ENCODE data around the gene ADH5. TPM values are rescaled to one million over a fixed set of nuclear protein-coding genes. Genes with fewer than 3 reads are reported as not detected.
"Not testable (repeated sequence)": the region's sequence is repeated elsewhere in the genome, so short reads cannot be mapped to it uniquely, and the experiment has no call there.

Gene ADH5
- total and polyA plus RNA-seq, 4 experiments from 2014 or later: 75.6 to 171 (median 111) TPM

- Mint-ChIP-seq H3K4me1 (peaks cover 5 to 9% (median 5%) of the 10 kb centered on the region in 4 donors), H3K4me3 (no peak overlapping the region), H3K27me3 (no peaks in the 10 kb centered on the region), H3K36me3 (peaks cover 52 to 83% of the 10 kb centered on the region in 2 donors), H3K27ac (peak overlapping the region in 4 of 7 donors; percentile 27 to 37 (median 36)), H3K9me3 (no peaks in the 10 kb centered on the region)
- no peaks in the 10 kb centered on the region for H3K4me1 ChIP-seq (ENCODE audit: insufficient read depth, low read length)
- H3K4me3 ChIP-seq (ENCODE audit: low read length in 2 of 2): no peak overlapping the region
- H3K27me3 ChIP-seq (ENCODE audit: insufficient read depth, low read length): no peaks in the 10 kb centered on the region
- ChIA-PET CTCF (ENCODE audit: partially characterized antibody) (interaction anchor here (1.3 kb wide), 1 partner anchor 81 kb away, joined by 3 read pairs; the partner anchor contains the start of gene METAP1), POLR2A (ENCODE audit: partially characterized antibody) (no interaction called here)
- no peaks in the 10 kb centered on the region for H3K9me3 ChIP-seq (ENCODE audit: control insufficient read depth in 1 of 2, low read length in 2 of 2)
- no peak overlapping the region for H3K27ac ChIP-seq (ENCODE audit: low read depth, low read length)
- DNase-seq: no peak
- peaks cover 58% of the 10 kb centered on the region for H3K36me3 ChIP-seq (ENCODE audit: insufficient read depth, low read length)
- intact Hi-C loops (cut with micrococcal nuclease): no loop called here
These were observed 12.2 kb downstream of the ADH5 start for GRCh38 chr4:99076292-99076976.

DNA sequence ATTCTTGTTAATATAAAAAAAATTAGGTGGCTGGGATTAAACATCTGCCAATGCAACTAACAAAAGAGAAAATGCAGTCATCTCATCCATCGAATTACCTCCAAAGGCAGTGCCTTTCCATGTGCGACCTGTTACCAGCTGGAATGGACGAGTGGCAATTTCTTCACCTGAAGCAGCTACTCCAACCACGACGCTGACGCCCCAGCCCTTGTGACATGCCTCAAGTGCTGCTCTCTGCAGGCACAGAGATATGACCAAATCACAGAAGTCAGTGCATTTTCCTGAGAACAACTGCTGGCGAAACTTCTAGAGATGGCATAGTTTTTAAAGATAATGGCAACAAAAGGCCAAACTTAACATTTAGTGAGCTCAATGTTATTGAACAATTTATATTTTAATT is 13.8 kb downstream of the ADH5 start:
- POLR2A ChIA-PET (ENCODE audit: partially characterized antibody): interaction anchor here (1.0 to 2.6 kb wide), 2 partner anchors 11 to 14 kb away, joined by 3 to 8 read pairs; partner anchors contain the start of gene ADH5

DNA sequence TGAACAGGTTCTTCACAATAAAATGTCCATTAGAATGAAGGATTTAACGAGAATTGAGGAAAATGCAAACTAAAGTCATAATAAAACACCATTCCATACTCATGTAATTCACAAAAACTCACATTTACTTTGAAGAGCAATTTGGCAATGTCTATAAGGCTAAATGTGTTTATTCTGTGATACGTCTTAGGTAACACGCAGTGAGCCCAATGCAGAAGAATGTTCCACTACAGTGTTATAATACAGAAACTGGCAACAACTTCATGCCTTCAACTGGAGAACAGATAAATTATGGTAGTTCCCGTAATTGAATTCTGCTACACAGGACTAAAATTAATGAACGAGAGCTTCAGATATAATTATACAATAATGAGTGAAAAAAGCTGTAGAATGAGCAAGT is 17.4 kb downstream of the ADH5 start:
- Mint-ChIP-seq H3K36me3 (peaks cover 43 to 65% of the 10 kb centered on the region in 2 donors), H3K27me3 (no peaks in the 10 kb centered on the region), H3K27ac (peak overlapping the region in 2 of 7 donors; percentile 8 to 52), H3K9me3 (no peaks in the 10 kb centered on the region), H3K4me3 (no peak overlapping the region), H3K4me1 (no peaks in the 10 kb centered on the region)
- Histone ChIP-seq H3K27ac (ENCODE audit: low read depth, low read length) (no peak overlapping the region), H3K36me3 (ENCODE audit: insufficient read depth, low read length) (peaks cover 33% of the 10 kb centered on the region), H3K9me3 (ENCODE audit: control insufficient read depth in 1 of 2, low read length in 2 of 2) (no peaks in the 10 kb centered on the region), H3K4me1 (ENCODE audit: insufficient read depth, low read length) (no peaks in the 10 kb centered on the region), H3K4me3 (ENCODE audit: low read length in 2 of 2) (no peak overlapping the region), H3K27me3 (ENCODE audit: insufficient read depth, low read length) (no peaks in the 10 kb centered on the region)
- intact Hi-C loops (cut with micrococcal nuclease): no loop called here
- ChIA-PET POLR2A (ENCODE audit: partially characterized antibody) (no interaction called here), CTCF (ENCODE audit: partially characterized antibody) (no interaction called here)
- no peak for DNase-seq

More for the DNA sequence above, 13.8 kb downstream of the ADH5 start:
- Mint-ChIP-seq H3K27me3 (no peaks in the 10 kb centered on the region), H3K9me3 (no peaks in the 10 kb centered on the region), H3K27ac (peak overlapping the region in 2 of 7 donors; percentile 23 to 29), H3K36me3 (peaks cover 47 to 80% of the 10 kb centered on the region in 2 donors), H3K4me1 (peaks cover under 1 to 5% (median 3%) of the 10 kb centered on the region in 4 donors), H3K4me3 (no peak overlapping the region)
- DNase-seq: no peak
- peaks cover 54% of the 10 kb centered on the region for H3K36me3 ChIP-seq (ENCODE audit: insufficient read depth, low read length)
- intact Hi-C loops (cut with micrococcal nuclease): no loop called here
- no peak overlapping the region for H3K4me3 ChIP-seq (ENCODE audit: low read length in 2 of 2)
- no peak overlapping the region for H3K27ac ChIP-seq (ENCODE audit: low read depth, low read length)
- H3K27me3 ChIP-seq (ENCODE audit: insufficient read depth, low read length): no peaks in the 10 kb centered on the region
- H3K4me1 ChIP-seq (ENCODE audit: insufficient read depth, low read length): no peaks in the 10 kb centered on the region
- H3K9me3 ChIP-seq (ENCODE audit: control insufficient read depth in 1 of 2, low read length in 2 of 2): no peaks in the 10 kb centered on the region
- CTCF ChIA-PET (ENCODE audit: partially characterized antibody): interaction anchor here (1.1 to 2.7 kb wide), 2 partner anchors 79 to 330 kb away, joined by 3 to 8 read pairs; partner anchors contain the start of gene METAP1

GRCh38 chr4:99067617-99068016 is 21.0 kb downstream of the ADH5 start:
- H3K4me3 ChIP-seq (ENCODE audit: low read length in 2 of 2): no peak overlapping the region
- H3K36me3 ChIP-seq (ENCODE audit: insufficient read depth, low read length): peaks cover 15% of the 10 kb centered on the region
- POLR2A ChIA-PET (ENCODE audit: partially characterized antibody): interaction anchor here (1.8 kb wide), 1 partner anchor 72 kb away, joined by 5 read pairs; the partner anchor contains the start of gene METAP1
- intact Hi-C loops (cut with micrococcal nuclease): no loop called here
- DNase-seq: no peak
- H3K4me3 Mint-ChIP-seq: no peak overlapping the region
- no peaks in the 10 kb centered on the region for H3K4me1 Mint-ChIP-seq
- no peaks in the 10 kb centered on the region for H3K27me3 Mint-ChIP-seq
- H3K27ac Mint-ChIP-seq: no peak overlapping the region
- H3K36me3 Mint-ChIP-seq: peaks cover 34 to 54% of the 10 kb centered on the region in 2 donors
- no peaks in the 10 kb centered on the region for H3K4me1 ChIP-seq (ENCODE audit: insufficient read depth, low read length)
- H3K27me3 ChIP-seq (ENCODE audit: insufficient read depth, low read length): no peaks in the 10 kb centered on the region
- H3K9me3 Mint-ChIP-seq: no peaks in the 10 kb centered on the region
- CTCF ChIA-PET (ENCODE audit: partially characterized antibody): interaction anchor here (1.1 to 1.2 kb wide), 4 partner anchors 11 to 75 kb away, joined by 3 to 8 read pairs (median 4); partner anchors contain the start of gene METAP1
- H3K27ac ChIP-seq (ENCODE audit: low read depth, low read length): no peak overlapping the region
- H3K9me3 ChIP-seq (ENCODE audit: control insufficient read depth in 1 of 2, low read length in 2 of 2): no peaks in the 10 kb centered on the region

- peaks cover 33 to 52% of the 10 kb centered on the region in 2 donors for H3K36me3 Mint-ChIP-seq
- H3K4me3 Mint-ChIP-seq; H3K4me1 Mint-ChIP-seq; H3K27ac ChIP-seq (ENCODE audit: low read depth, low read length); H3K4me1 ChIP-seq (ENCODE audit: insufficient read depth, low read length); H3K9me3 ChIP-seq (ENCODE audit: control insufficient read depth in 1 of 2, low read length in 2 of 2); POLR2A ChIA-PET (ENCODE audit: partially characterized antibody); H3K27me3 Mint-ChIP-seq; H3K9me3 Mint-ChIP-seq; H3K27ac Mint-ChIP-seq; H3K27me3 ChIP-seq (ENCODE audit: insufficient read depth, low read length); DNase-seq; intact Hi-C loops (cut with micrococcal nuclease); H3K36me3 ChIP-seq (ENCODE audit: insufficient read depth, low read length); CTCF ChIA-PET (ENCODE audit: partially characterized antibody); H3K4me3 ChIP-seq (ENCODE audit: low read length in 2 of 2): not testable (repeated sequence)
These were observed 23.1 kb downstream of the ADH5 start for GRCh38 chr4:99065521-99065920.

DNA sequence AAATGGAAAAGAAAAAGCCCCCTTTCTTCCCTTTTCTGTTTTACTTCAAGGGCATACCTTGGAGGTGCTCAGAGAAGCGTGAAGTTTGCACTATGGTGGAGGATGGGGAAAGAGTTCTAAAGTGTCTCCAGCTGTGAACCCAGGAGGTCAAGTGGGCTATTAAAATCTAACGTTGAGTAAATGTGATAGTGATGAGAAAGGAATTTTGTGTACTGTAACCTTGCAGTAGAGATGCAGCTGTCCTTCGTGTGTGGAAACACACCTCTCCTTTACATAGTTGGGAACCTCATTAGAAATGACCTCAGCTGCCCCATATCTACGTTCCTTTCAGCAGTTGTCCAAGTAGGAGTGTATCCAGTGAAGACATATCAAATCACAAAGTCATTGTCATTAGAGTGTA is 26.5 kb downstream of the ADH5 start:
- no peak for DNase-seq
- intact Hi-C loops (cut with micrococcal nuclease): no loop called here
- CTCF ChIA-PET (ENCODE audit: partially characterized antibody): interaction anchor here (2.1 kb wide), 1 partner anchor 67 kb away, joined by 14 read pairs; the partner anchor contains the start of gene METAP1
- H3K4me1 ChIP-seq (ENCODE audit: insufficient read depth, low read length): no peaks in the 10 kb centered on the region
- peaks cover 14% of the 10 kb centered on the region for H3K36me3 ChIP-seq (ENCODE audit: insufficient read depth, low read length)
- no peaks in the 10 kb centered on the region for H3K27me3 ChIP-seq (ENCODE audit: insufficient read depth, low read length)
- no peaks in the 10 kb centered on the region for H3K9me3 ChIP-seq (ENCODE audit: control insufficient read depth in 1 of 2, low read length in 2 of 2)
- peak overlapping the region in 1 of 7 donors; percentile 42 for H3K27ac Mint-ChIP-seq
- H3K4me1 Mint-ChIP-seq: no peaks in the 10 kb centered on the region
- no peaks in the 10 kb centered on the region for H3K9me3 Mint-ChIP-seq
- no peak overlapping the region for H3K27ac ChIP-seq (ENCODE audit: low read depth, low read length)
- H3K4me3 ChIP-seq (ENCODE audit: low read length in 2 of 2): no peak overlapping the region
- POLR2A ChIA-PET (ENCODE audit: partially characterized antibody): no interaction called here
- H3K4me3 Mint-ChIP-seq: no peak overlapping the region
- H3K27me3 Mint-ChIP-seq: no peaks in the 10 kb centered on the region
- peaks cover 36 to 55% of the 10 kb centered on the region in 2 donors for H3K36me3 Mint-ChIP-seq

- DNase-seq: no peak
- Mint-ChIP-seq H3K36me3 (peaks cover 35 to 55% of the 10 kb centered on the region in 2 donors), H3K27ac (peak overlapping the region in 3 of 7 donors; percentile 1 to 40 (median 19)), H3K9me3 (no peaks in the 10 kb centered on the region), H3K4me1 (peaks cover 1 to 2% (median 1%) of the 10 kb centered on the region in 4 donors), H3K27me3 (no peaks in the 10 kb centered on the region), H3K4me3 (no peak overlapping the region)
- Histone ChIP-seq H3K36me3 (ENCODE audit: insufficient read depth, low read length) (peaks cover 14% of the 10 kb centered on the region), H3K27me3 (ENCODE audit: insufficient read depth, low read length) (no peaks in the 10 kb centered on the region), H3K4me3 (ENCODE audit: low read length in 2 of 2) (no peak overlapping the region), H3K9me3 (ENCODE audit: control insufficient read depth in 1 of 2, low read length in 2 of 2) (no peaks in the 10 kb centered on the region), H3K27ac (ENCODE audit: low read depth, low read length) (no peak overlapping the region), H3K4me1 (ENCODE audit: insufficient read depth, low read length) (no peaks in the 10 kb centered on the region)
- intact Hi-C loops (cut with micrococcal nuclease): no loop called here
- ChIA-PET CTCF (ENCODE audit: partially characterized antibody) (interaction anchor here (11.7 kb wide), 1 partner anchor 65 kb away, joined by 373 read pairs; the partner anchor contains the start of gene METAP1), POLR2A (ENCODE audit: partially characterized antibody) (interaction anchor here (0.6 kb wide), 1 partner anchor 66 kb away, joined by 3 read pairs; the partner anchor contains the start of gene METAP1)
These were observed 27.4 kb downstream of the ADH5 start for GRCh38 chr4:99061048-99061700.

Data from CD4-positive, alpha-beta memory T cell (primary cell).